PC-9 (cell line): ENCODE measurements around the gene TMEM59L. TPM values are rescaled to one million over a fixed set of nuclear protein-coding genes. Genes with fewer than 3 reads are reported as not detected.

Source experiments
- BruUV-seq: library from RNA; stranded (reverse); fragments of 400-500 nt; replicated peaks from 2 replicates; lab custom pipeline; 2021; lab: Mats Ljungman, UMichigan
- CTCF ChIA-PET: fragments of 300-600 bp; sonication (Branson Sonifier 250); formaldehyde crosslinking; loops from one replicate; lab custom pipeline; 2022; ENCODE audit warnings: antibody characterized with exemption; lab: Charles Lee
- POLR2A ChIA-PET: fragments of 300-600 bp; sonication (Branson Sonifier 250); formaldehyde crosslinking; loops from one replicate; lab custom pipeline; 2022; ENCODE audit warnings: antibody characterized with exemption; ENCODE audit not compliant: unreplicated experiment; lab: Charles Lee
- DNase-seq, 2 experiments: peaks; one replicate each; pipeline versions ENCODE4 v3.0.0 to v3.0.0-alpha.2; 2015 to 2022; ENCODE audit warnings: mixed read lengths in 1 of 2
- H2AFZ ChIP-seq: fragments of 200-600 bp; sonication (generic); 2 replicates; pipeline ENCODE4 v1.8.1; 2017; ENCODE audit warnings: antibody characterized with exemption
- H3F3A ChIP-seq: fragments of 200-600 bp; sonication (generic); 2 replicates; pipeline ENCODE4 v1.8.1; 2017; ENCODE audit warnings: antibody characterized with exemption, mild to moderate bottlenecking, low read depth; ENCODE audit not compliant: insufficient read depth
- H3K27ac ChIP-seq: fragments of 200-600 bp; sonication (generic); 2 replicates; pipeline ENCODE4 v1.6.1; 2016; ENCODE audit warnings: mixed run types
- H3K27me3 ChIP-seq: fragments of 200-600 bp; sonication (generic); 2 replicates; pipeline ENCODE4 v1.6.1; 2016; ENCODE audit warnings: low read depth, mixed run types; ENCODE audit not compliant: insufficient read depth
- H3K36me3 ChIP-seq: fragments of 200-600 bp; sonication (generic); 2 replicates; pipeline ENCODE4 v1.6.1; 2016; ENCODE audit warnings: low read depth, mixed run types
- H3K4me1 ChIP-seq: fragments of 200-600 bp; sonication (generic); replicated peaks from 2 replicates; pipeline ENCODE4 v1.6.1; 2016; ENCODE audit warnings: mixed run types; ENCODE audit not compliant: insufficient read depth
- H3K4me2 ChIP-seq: fragments of 200-600 bp; sonication (generic); 2 replicates; pipeline ENCODE4 v1.6.1; 2017; ENCODE audit warnings: mixed run types
- H3K4me3 ChIP-seq: fragments of 200-600 bp; sonication (generic); 2 replicates; pipeline ENCODE4 v1.6.1; 2016; ENCODE audit warnings: mixed run types
- H3K79me2 ChIP-seq: fragments of 200-600 bp; sonication (generic); 2 replicates; pipeline ENCODE4 v1.6.1; 2017; ENCODE audit warnings: low read depth, mixed run types
- H3K9me2 ChIP-seq: fragments of 200-600 bp; sonication (generic); 2 replicates; pipeline ENCODE4 v1.8.1; 2017; ENCODE audit warnings: mild to moderate bottlenecking; ENCODE audit not compliant: insufficient read depth
- H3K9me3 ChIP-seq: fragments of 200-600 bp; sonication (generic); 2 replicates; pipeline ENCODE4 v1.8.1; 2016; ENCODE audit warnings: low read depth; ENCODE audit not compliant: insufficient read depth
- H4K20me1 ChIP-seq: fragments of 200-600 bp; sonication (generic); 2 replicates; pipeline ENCODE4 v1.8.1; 2017; ENCODE audit not compliant: insufficient read depth
- CTCF ChIP-seq: fragments of 200-600 bp; sonication (generic); conservative IDR thresholded peaks from 2 replicates; pipeline ENCODE4 v1.6.1; 2017; ENCODE audit warnings: mixed run types, antibody characterized with exemption, mild to moderate bottlenecking, moderate library complexity
- EZH2 ChIP-seq: fragments of 200-600 bp; sonication (generic); IDR thresholded peaks from 2 replicates; pipeline ENCODE4 v1.8.0; 2017; ENCODE audit warnings: antibody characterized with exemption, low read depth
- intact Hi-C: fragments of 100-400 bp; cut with micrococcal nuclease; formaldehyde crosslinking; loops from one replicate; pipeline ENCODE4 v1.10.0; 2022; ENCODE audit not compliant: unreplicated experiment
- total RNA-seq: library from RNA; stranded (reverse); gene quantifications from 2 replicates; pipeline ENCODE4 v1.2.3, GENCODE V29; 2021

The TMEM59L gene
- total RNA-seq, 1 experiment from 2014 or later: 0.65 TPM

- ChIA-PET CTCF (no interaction called here), POLR2A (no interaction called here)
- Histone ChIP-seq H3K4me2 (peak overlapping the region; percentile 52), H3F3A (peaks cover 21% of the 10 kb centered on the region), H4K20me1 (peaks cover 3% of the 10 kb centered on the region; the same call in 1 of the 2 replicates), H3K4me3 (peak overlapping the region; percentile 94), H3K27ac (no peak overlapping the region), H3K36me3 (no peaks in the 10 kb centered on the region), H3K79me2 (peaks cover 35% of the 10 kb centered on the region), H2AFZ (peak overlapping the region; percentile 77), H3K9me2 (no peaks in the 10 kb centered on the region), H3K27me3 (no peaks in the 10 kb centered on the region), H3K4me1 (peaks cover 18% of the 10 kb centered on the region), H3K9me3 (no peaks in the 10 kb centered on the region)
- TF ChIP-seq EZH2: no peak
- no peak for TF ChIP-seq CTCF
- intact Hi-C loops: loop anchor here (2.0 kb wide), 1 partner anchor 42 kb away; no protein-coding TSS in a partner anchor
- no TSS peak for BruUV-seq
- DNase-seq: peak; percentile 91 to 98
These were observed 23.7 kb downstream of the TMEM59L start for GRCh38 chr19:18636183-18636968.

- Histone ChIP-seq H3K27ac (0 out of 2 replicates have a peak within 1 kb of the TSS, but pooled peaks have one; percentile 3), H3K27me3 (no peaks in the 10 kb centered on the region), H3K9me2 (no peaks in the 10 kb centered on the region), H3K9me3 (no peaks in the 10 kb centered on the region), H3K36me3 (no peaks in the 10 kb centered on the region), H4K20me1 (peaks cover 3% of the 10 kb centered on the region; the same call in 1 of the 2 replicates), H3K4me3 (peak within 1 kb of the TSS; percentile 94), H3K4me2 (peak within 1 kb of the TSS; percentile 92), H3K79me2 (peaks cover 35% of the 10 kb centered on the region), H3F3A (peaks cover 21% of the 10 kb centered on the region), H3K4me1 (peaks cover 18% of the 10 kb centered on the region), H2AFZ (peak within 1 kb of the TSS; percentile 84)
- ChIA-PET CTCF (no interaction called here), POLR2A (no interaction called here)
- TF ChIP-seq CTCF (no peak), EZH2 (no peak)
- no peak for DNase-seq
- no TSS peak for BruUV-seq
- intact Hi-C loops: loop anchor here (2.0 kb wide), 1 partner anchor 42 kb away; no protein-coding TSS in a partner anchor
These were observed 24.4 kb downstream of the TMEM59L start, which contains the start of gene KLHL26 for GRCh38 chr19:18636969-18637629. Gene KLHL26, plus strand, starts transcription at chr19:18637028. Its CDS starts 27 bp downstream, at chr19:18637055.
